ENCODE results near the gene TDRD6.
A peak's percentile ranks its signal among the peaks of the same experiment; 100 is the strongest.

Gene TDRD6

GRCh38 chr6:46688966-46689335 is 1.3 kb downstream of the TDRD6 start:
- TF ChIP-seq ZFX (IDR thresholded peaks at IDR 0.05) = no peak
- no peak for TF ChIP-seq CTCF (conservative IDR thresholded peaks at IDR 0.05)
- no peak overlapping the region for H3K27ac ChIP-seq

- no peak for TF ChIP-seq CTCF (conservative IDR thresholded peaks at IDR 0.05)
- TF ChIP-seq ZFX (IDR thresholded peaks at IDR 0.05) = no peak
These were observed 2.0 kb downstream of the TDRD6 start for GRCh38 chr6:46689657-46690056.

GRCh38 chr6:46690141-46690755 is 2.6 kb downstream of the TDRD6 start:
- TF ChIP-seq ZFX (IDR thresholded peaks at IDR 0.05) = no peak
- TF ChIP-seq CTCF (conservative IDR thresholded peaks at IDR 0.05) = no peak
- H3K27ac ChIP-seq = no peak overlapping the region

More at GRCh38 chr6:46689657-46690056, 2.0 kb downstream of the TDRD6 start:
- no peak overlapping the region for H3K27ac ChIP-seq

GRCh38 chr6:46690911-46691451 is 3.3 kb downstream of the TDRD6 start:
- TF ChIP-seq CTCF (conservative IDR thresholded peaks at IDR 0.05) = no peak
- no peak overlapping the region for H3K27ac ChIP-seq

GRCh38 chr6:46699970-46700369 is 12.3 kb downstream of the TDRD6 start:
- no peak overlapping the region for H3K27ac ChIP-seq
- TF ChIP-seq ZFX (IDR thresholded peaks at IDR 0.05) = no peak

DNA sequence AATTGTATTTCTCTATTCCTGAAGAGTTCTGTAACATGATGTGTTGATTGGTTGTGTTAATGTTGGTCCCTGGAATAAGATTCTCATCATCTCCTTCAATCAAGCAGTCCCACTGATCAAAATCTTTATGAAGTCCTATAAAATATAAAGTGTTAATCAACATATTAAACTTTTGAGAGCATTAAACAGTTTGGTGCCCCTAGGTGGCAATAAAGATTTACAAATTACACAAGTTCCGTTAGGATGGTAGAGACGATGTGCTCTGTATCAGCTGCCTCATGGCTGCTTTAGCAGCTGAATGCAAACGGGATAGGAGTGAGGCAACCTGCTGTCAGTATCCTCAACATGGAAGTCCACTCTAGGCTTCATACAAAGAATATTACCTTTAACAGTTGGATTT is 16.9 kb downstream of the TDRD6 start:
- peak; percentile 57 for TF ChIP-seq CTCF (conservative IDR thresholded peaks at IDR 0.05)
- no peak for TF ChIP-seq ZFX (IDR thresholded peaks at IDR 0.05)
- no peak overlapping the region for H3K27ac ChIP-seq

DNA sequence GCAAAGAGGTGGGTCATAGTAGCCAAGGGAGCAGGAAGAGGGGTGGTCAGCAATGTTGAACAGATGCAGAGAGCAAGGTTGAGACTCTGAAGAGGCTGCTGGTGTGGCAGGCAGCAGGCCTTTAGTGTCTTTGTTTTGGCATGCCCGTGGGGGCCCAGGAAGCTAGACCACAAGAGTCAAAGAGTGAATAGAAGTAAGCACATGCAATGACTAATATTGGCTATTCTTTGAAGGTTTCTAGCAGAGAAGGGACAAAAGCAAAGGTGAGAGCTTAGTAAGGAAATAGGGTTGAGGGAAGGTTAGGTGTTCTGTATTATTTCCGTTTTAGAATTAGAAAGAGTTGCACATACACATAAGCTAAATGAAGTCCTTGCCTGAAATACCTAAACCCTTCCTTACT is 18.8 kb downstream of the TDRD6 start:
- no peak for TF ChIP-seq ZFX (IDR thresholded peaks at IDR 0.05)
- TF ChIP-seq CTCF (conservative IDR thresholded peaks at IDR 0.05) = no peak
- H3K27ac ChIP-seq = no peak overlapping the region

- no peak overlapping the region for H3K27ac ChIP-seq
- no peak for TF ChIP-seq CTCF (conservative IDR thresholded peaks at IDR 0.05)
- no peak for TF ChIP-seq ZFX (IDR thresholded peaks at IDR 0.05)
These were observed 23.8 kb downstream of the TDRD6 start for GRCh38 chr6:46711491-46711890.
